Measurements from ENCODE around the gene SLC22A23. TPM values are rescaled to one million over a fixed set of nuclear protein-coding genes. Genes with fewer than 3 reads are reported as not detected.
A peak's percentile ranks its signal among the peaks of the same experiment; 100 is the strongest.

SLC22A23 gene
- total and polyA plus RNA-seq, 2 of the 4 experiments (the other 2 are of a cell fraction), result 0.72 to 1.6 TPM

GRCh38 chr6:3460253-3460652 lies 3.4 kb upstream of the SLC22A23 start:
- no peak overlapping the region for H3K23ac ChIP-seq (ENCODE audit: low read depth, low read length)
- peaks cover 45% of the 10 kb centered on the region for H3K27me3 ChIP-seq (ENCODE audit: control insufficient read depth, insufficient read depth, low read length)
- no peak overlapping the region for H3K56ac ChIP-seq (ENCODE audit: extremely low read depth, insufficient read depth, low read length)
- no peak overlapping the region for H2AK5ac ChIP-seq (ENCODE audit: low read depth, low read length)
- no peak overlapping the region for H2BK15ac ChIP-seq (ENCODE audit: low read depth, low read length)
- no peak for DNase-seq
- intact Hi-C loops (cut with micrococcal nuclease) (no loop called here), dilution Hi-C loops (cut with HindIII; ENCODE audit: low sequenced_read_pairs, unreplicated experiment) (no loop called here), in situ Hi-C loops (cut with MboI; ENCODE audit: low sequenced_read_pairs) (no loop called here)
- no peak overlapping the region for H2BK5ac ChIP-seq (ENCODE audit: low read depth, low read length, poor library complexity, severe bottlenecking)
- no peak overlapping the region for H3K4ac ChIP-seq (ENCODE audit: low read depth, low read length)
- H3K4me2 ChIP-seq (ENCODE audit: low read depth, low read length), result no peak overlapping the region
- no peak overlapping the region for H4K91ac ChIP-seq (ENCODE audit: insufficient read depth, low read depth, low read length)
- no peak overlapping the region for H4K8ac ChIP-seq (ENCODE audit: low read depth in 2 of 2, low read length in 2 of 2)
- H3K9me3 ChIP-seq (ENCODE audit: control insufficient read depth, insufficient read depth, low read length), result no peaks in the 10 kb centered on the region
- no peak overlapping the region for H3K9ac ChIP-seq (ENCODE audit: low read depth, low read length)
- H2BK20ac ChIP-seq (ENCODE audit: low read depth, low read length), result no peak overlapping the region
- ChIA-PET POLR2A (ENCODE audit: unreplicated experiment) (no interaction called here), CTCF (interaction anchor here (0.9 kb wide), 1 partner anchor 12 kb away, joined by 4 read pairs; no protein-coding TSS in a partner anchor)
- no peaks in the 10 kb centered on the region for H3K9me1 ChIP-seq (ENCODE audit: insufficient read depth, low read length)
- no peak overlapping the region for H2AK9ac ChIP-seq (replicated peaks; ENCODE audit: low read depth, low read length, poor library complexity)
- TF ChIP-seq CEBPB (IDR thresholded peaks at IDR 0.05; ENCODE audit: low read depth, low read length) (no peak), RCOR1 (IDR thresholded peaks at IDR 0.05; ENCODE audit: insufficient replicate concordance, low read length) (no peak), NFE2L2 (IDR thresholded peaks at IDR 0.05; ENCODE audit: low read depth, low read length) (peak; percentile 61), RAD21 (IDR thresholded peaks at IDR 0.05; ENCODE audit: low read length) (no peak), POLR2A (IDR thresholded peaks at IDR 0.05; ENCODE audit: low read depth, low read length) (no peak), FOS (IDR thresholded peaks at IDR 0.05; ENCODE audit: low read depth, low read length) (no peak)
- TF ChIP-seq, protein P1, sequence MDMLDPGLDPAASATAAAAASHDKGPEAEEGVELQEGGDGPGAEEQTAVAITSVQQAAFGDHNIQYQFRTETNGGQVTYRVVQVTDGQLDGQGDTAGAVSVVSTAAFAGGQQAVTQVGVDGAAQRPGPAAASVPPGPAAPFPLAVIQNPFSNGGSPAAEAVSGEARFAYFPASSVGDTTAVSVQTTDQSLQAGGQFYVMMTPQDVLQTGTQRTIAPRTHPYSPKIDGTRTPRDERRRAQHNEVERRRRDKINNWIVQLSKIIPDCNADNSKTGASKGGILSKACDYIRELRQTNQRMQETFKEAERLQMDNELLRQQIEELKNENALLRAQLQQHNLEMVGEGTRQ (IDR thresholded peaks at IDR 0.05; ENCODE audit: low read depth, low read length), result no peak
- H3K4me3 ChIP-seq (ENCODE audit: insufficient read depth, low read depth, low read length), result no peak overlapping the region
- BruUV-seq (replicated peaks), result no TSS peak
- H4K5ac ChIP-seq (ENCODE audit: low read depth, low read length), result no peak overlapping the region
- no peak overlapping the region for H3K27ac ChIP-seq (ENCODE audit: insufficient read depth, low read length)
- H2BK120ac ChIP-seq (ENCODE audit: low read depth, low read length), result no peak overlapping the region
- H3K14ac ChIP-seq (replicated peaks; ENCODE audit: low read depth, low read length), result no peak overlapping the region
- no peaks in the 10 kb centered on the region for H3K79me1 ChIP-seq (ENCODE audit: low read depth in 1 of 2, low read length in 2 of 2)
- ATAC-seq (ENCODE audit: low read depth), result no peak
- H3K4me1 ChIP-seq (ENCODE audit: control insufficient read depth, insufficient read depth, low read length), result peaks cover 2% of the 10 kb centered on the region; the same call in 1 of the 2 replicates
- WGBS, 2 experiments (ENCODE audit: extremely low coverage in 2 of 2, insufficient read length in 1 of 2), result no CpG with 5 or more reads among the region's 1 CpG
- H3K18ac ChIP-seq (ENCODE audit: low read depth, low read length), result no peak overlapping the region
- no peaks in the 10 kb centered on the region for H3K36me3 ChIP-seq (ENCODE audit: control insufficient read depth, insufficient read depth, low read length)
- no peaks in the 10 kb centered on the region for H4K20me1 ChIP-seq (ENCODE audit: insufficient read depth, low read length)
- no peak overlapping the region for H2AFZ ChIP-seq (replicated peaks; ENCODE audit: low read length, poor library complexity)
